HFFc6 (cell line): ENCODE results near the gene PLAAT3. TPM values are rescaled to one million over a fixed set of nuclear protein-coding genes. Genes with fewer than 3 reads are reported as not detected.

ENCODE experiments used
- DNase-seq: peaks from one replicate; pipeline ENCODE4 v3.0.0-alpha.2; 2018
- H3K27ac Mint-ChIP-seq: 2 replicates; pipeline ENCODE4 v1.8.0; 2020; ENCODE audit warnings: mild to moderate bottlenecking, mixed read lengths
- H3K27me3 Mint-ChIP-seq: 2 replicates; pipeline ENCODE4 v1.8.0; 2021; ENCODE audit warnings: mild to moderate bottlenecking, moderate library complexity, mixed read lengths; ENCODE audit not compliant: insufficient read depth
- H3K36me3 Mint-ChIP-seq: 2 replicates; pipeline ENCODE4 v1.8.0; 2021; ENCODE audit warnings: low read depth, mixed read lengths
- H3K4me1 Mint-ChIP-seq: 2 replicates; pipeline ENCODE4 v1.8.0; 2020; ENCODE audit warnings: low read depth, mixed read lengths
- H3K4me3 Mint-ChIP-seq: 2 replicates; pipeline ENCODE4 v1.8.0; 2020; ENCODE audit warnings: mild to moderate bottlenecking, moderate library complexity, mixed read lengths
- H3K9me3 Mint-ChIP-seq: 2 replicates; pipeline ENCODE4 v1.8.0; 2020; ENCODE audit warnings: mild to moderate bottlenecking, mixed read lengths
- total RNA-seq, 6 experiments: library from RNA; stranded (reverse); fragmentation: NEBNext Ultra II Directional; extraction: Animal tissue kit (Norgen Biotek cat#: 25700); gene quantifications; 2 replicates in 1 of 6; 3 replicates in 5 of 6; pipeline ENCODE4 v1.2.3, GENCODE V29; 2021
- TF ChIP-seq, protein P1 (sequence below): fragments of 200-600 bp; sonication (generic); IDR thresholded peaks from 2 replicates; pipeline ENCODE4 v1.5.0; 2021; ENCODE audit warnings: antibody characterized with exemption, mild to moderate bottlenecking

PLAAT3 gene
- total RNA-seq, 6 experiments from 2014 or later, result 8.0 to 11.2 (median 8.6) TPM

DNA sequence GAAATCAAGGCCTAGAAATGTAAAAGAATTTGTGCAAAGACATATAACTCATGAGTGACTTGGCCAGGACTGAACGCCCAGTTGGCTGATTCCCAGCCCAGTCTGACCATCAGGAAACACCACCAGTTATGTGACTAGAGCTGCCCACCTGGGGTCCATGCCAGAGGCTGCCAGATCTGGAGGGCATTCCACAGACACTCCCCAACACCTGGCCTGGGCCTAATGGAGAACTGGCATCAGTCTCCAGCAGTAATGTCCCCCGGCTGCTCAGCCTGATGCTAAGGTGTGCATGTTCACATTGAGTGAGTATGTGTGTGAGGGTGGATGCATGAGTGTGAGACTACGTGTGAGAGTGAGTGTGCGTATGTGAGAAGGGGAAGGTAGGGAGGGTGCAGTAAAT is 15.7 kb downstream of the PLAAT3 start:
- TF ChIP-seq, protein P1, sequence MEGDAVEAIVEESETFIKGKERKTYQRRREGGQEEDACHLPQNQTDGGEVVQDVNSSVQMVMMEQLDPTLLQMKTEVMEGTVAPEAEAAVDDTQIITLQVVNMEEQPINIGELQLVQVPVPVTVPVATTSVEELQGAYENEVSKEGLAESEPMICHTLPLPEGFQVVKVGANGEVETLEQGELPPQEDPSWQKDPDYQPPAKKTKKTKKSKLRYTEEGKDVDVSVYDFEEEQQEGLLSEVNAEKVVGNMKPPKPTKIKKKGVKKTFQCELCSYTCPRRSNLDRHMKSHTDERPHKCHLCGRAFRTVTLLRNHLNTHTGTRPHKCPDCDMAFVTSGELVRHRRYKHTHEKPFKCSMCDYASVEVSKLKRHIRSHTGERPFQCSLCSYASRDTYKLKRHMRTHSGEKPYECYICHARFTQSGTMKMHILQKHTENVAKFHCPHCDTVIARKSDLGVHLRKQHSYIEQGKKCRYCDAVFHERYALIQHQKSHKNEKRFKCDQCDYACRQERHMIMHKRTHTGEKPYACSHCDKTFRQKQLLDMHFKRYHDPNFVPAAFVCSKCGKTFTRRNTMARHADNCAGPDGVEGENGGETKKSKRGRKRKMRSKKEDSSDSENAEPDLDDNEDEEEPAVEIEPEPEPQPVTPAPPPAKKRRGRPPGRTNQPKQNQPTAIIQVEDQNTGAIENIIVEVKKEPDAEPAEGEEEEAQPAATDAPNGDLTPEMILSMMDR, result no peak
- no peak for DNase-seq
- peaks cover 39% of the 10 kb centered on the region for H3K4me1 Mint-ChIP-seq
- H3K36me3 Mint-ChIP-seq, result no peaks in the 10 kb centered on the region
- peak overlapping the region; percentile 48 for H3K4me3 Mint-ChIP-seq
- no peaks in the 10 kb centered on the region for H3K9me3 Mint-ChIP-seq
- peak overlapping the region; percentile 74 for H3K27ac Mint-ChIP-seq
- H3K27me3 Mint-ChIP-seq, result peaks cover 3% of the 10 kb centered on the region; the same call in 1 of the 2 replicates

DNA sequence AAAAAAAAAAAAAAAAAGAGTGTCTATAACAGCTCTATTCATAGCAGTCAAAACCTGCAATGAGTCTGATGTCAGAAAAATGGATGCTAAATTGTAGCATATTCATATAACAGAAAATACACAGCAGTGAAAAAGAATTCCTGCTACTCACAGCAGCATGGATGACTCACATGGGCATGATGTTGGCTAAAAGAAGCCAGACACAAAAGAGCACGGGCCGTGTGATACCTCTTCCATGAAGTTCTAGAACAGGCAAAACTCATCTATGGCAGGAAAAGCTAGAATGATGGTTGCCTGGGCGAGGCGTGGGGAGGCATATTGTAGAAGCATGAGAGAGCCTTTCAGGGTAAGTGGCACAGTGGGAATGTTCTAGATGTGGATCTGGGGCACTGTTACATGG is 18.9 kb downstream of the PLAAT3 start:
- H3K27me3 Mint-ChIP-seq, result peaks cover 3% of the 10 kb centered on the region; the same call in 1 of the 2 replicates
- peak overlapping the region; percentile 72 for H3K27ac Mint-ChIP-seq
- no peak for DNase-seq
- H3K4me1 Mint-ChIP-seq, result peaks cover 24% of the 10 kb centered on the region
- H3K9me3 Mint-ChIP-seq, result no peaks in the 10 kb centered on the region
- TF ChIP-seq, protein P1, result no peak
- no peaks in the 10 kb centered on the region for H3K36me3 Mint-ChIP-seq
- no peak overlapping the region for H3K4me3 Mint-ChIP-seq

DNA sequence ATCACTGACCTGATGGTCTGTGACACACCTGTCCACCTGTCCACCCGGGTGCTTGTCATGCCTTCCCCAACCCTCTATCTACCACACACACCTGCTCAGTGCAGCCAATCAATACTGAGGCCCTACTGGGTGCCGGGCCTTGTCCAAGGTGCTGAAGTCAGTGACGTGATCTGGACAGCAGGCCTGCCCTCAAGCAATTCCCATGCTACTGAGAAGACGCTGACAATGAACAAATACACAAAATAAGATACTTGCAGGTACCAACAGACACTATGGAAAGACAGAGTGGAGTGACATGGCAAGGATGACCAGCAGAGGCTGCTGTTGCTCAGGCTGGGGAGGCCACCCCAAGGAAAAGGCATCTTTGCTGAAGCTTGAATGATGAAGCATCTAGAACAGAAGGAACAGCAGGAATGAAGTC is 21.2 kb downstream of the PLAAT3 start:
- peak; percentile 46 for DNase-seq
- Mint-ChIP-seq H3K36me3 (no peaks in the 10 kb centered on the region), H3K9me3 (no peaks in the 10 kb centered on the region), H3K4me3 (no peak overlapping the region), H3K27ac (no peak overlapping the region), H3K4me1 (peaks cover 8% of the 10 kb centered on the region), H3K27me3 (peaks cover 1% of the 10 kb centered on the region)
- TF ChIP-seq, protein P1, result peak; percentile 83

DNA sequence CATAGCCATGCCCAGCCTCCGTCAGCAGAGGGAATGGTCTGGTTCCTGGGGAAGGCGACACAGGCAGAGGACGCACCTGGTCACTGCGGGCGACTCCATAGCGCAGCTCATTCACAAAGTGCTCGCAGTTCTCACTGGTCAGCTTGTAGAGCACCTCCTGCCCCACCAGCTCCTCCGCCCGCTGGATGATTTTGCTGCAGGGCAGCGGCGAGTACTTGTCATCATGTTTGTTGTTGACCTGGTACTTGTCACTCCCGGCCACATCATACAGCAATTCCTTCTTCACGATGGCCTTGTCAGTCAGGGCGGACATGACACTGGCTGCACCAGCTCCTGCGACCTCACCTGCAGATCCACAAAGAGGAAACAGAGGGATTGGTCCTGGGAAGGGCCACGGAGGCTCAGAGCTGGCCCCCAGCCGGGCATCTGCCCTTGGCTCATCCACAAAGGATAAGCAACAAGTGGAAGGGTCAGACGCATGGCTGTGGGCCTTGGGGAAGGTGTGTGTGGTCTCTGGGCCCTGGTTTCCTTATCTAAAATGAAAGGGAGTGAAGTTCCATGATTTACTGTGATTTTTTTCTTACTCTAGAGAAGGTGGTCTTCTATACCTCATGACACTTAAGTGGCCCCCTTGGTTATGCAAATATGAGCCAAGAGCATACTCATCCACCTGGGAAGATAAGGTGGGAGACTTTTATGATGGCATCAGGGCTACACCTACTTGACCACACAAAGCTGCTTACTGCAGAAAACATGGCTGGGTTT is 24.0 kb downstream of the PLAAT3 start:
- H3K36me3 Mint-ChIP-seq, result no peaks in the 10 kb centered on the region
- DNase-seq, result no peak
- peaks cover 1% of the 10 kb centered on the region for H3K4me1 Mint-ChIP-seq
- TF ChIP-seq, protein P1, result no peak
- H3K27ac Mint-ChIP-seq, result no peak overlapping the region
- no peaks in the 10 kb centered on the region; the same call in none of the 2 replicates for H3K27me3 Mint-ChIP-seq
- H3K9me3 Mint-ChIP-seq, result no peaks in the 10 kb centered on the region
- no peak overlapping the region for H3K4me3 Mint-ChIP-seq

DNA sequence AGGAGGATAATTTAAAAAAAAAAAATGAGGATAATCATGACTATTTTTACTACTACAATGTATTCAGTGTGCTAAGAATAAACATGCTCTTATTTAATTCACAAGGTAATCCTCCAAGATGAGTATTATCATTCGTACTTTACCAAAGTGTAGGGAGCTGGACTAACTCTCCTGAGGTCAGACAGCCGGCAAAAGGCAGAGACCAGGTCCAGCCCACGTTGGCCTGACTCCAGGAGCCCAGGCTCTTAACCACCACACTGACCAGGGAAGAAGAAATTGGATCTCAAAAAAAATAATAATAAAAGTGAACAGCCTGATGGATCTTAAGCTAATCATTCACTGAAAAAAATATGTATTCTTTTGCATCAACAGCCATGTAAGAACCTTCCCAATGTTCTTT is 25.2 kb downstream of the PLAAT3 start:
- H3K27me3 Mint-ChIP-seq, result no peaks in the 10 kb centered on the region; the same call in none of the 2 replicates
- no peak overlapping the region for H3K27ac Mint-ChIP-seq
- H3K4me1 Mint-ChIP-seq, result no peaks in the 10 kb centered on the region
- H3K36me3 Mint-ChIP-seq, result no peaks in the 10 kb centered on the region
- DNase-seq, result no peak
- no peak overlapping the region for H3K4me3 Mint-ChIP-seq
- no peaks in the 10 kb centered on the region for H3K9me3 Mint-ChIP-seq
- TF ChIP-seq, protein P1, result no peak
